ENCODE results near the gene MAP6D1.
"Not testable (repeated sequence)": the region's sequence is repeated elsewhere in the genome, so short reads cannot be mapped to it uniquely, and the experiment has no call there.

MAP6D1 gene

DNA sequence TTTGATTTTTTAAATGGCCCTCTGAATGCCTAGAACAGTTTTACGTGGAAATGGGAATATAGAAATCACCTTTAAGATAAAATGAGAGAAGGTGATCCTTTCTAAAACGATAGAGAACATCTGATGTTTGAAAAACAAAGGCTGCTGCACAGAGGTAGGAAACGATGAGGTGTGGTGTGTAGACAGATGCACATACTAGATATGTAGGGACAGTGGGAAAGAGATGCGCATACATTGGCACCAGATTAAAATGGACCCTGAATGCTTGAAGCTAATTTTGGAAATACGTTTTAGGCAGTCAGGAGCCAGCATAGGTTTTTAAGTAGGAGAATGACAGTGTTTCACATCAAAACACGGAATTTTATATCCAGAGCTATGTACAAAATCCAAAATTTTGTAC lies 29.0 kb downstream of the MAP6D1 start:
- DNase-seq: no peak

DNA sequence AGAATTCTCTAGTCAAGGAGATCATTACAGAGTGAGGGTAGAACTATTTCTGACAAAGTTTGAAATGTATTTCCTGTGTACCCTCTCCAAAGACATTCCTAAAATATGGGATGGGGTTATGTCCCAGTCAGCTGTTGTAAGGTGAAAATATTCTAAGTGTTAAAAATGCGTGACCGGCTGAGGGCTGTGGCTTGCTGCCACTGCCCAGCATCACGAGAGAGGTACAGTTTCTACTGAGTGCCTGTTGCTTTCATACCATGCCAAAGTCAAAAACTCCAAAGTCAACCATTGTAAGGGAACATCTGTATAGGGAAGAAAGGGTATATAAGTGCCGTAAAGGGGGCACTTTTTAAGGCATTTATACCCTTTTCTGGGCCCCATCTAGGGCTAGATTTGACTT lies 30.9 kb downstream of the MAP6D1 start:
- DNase-seq: no peak

DNA sequence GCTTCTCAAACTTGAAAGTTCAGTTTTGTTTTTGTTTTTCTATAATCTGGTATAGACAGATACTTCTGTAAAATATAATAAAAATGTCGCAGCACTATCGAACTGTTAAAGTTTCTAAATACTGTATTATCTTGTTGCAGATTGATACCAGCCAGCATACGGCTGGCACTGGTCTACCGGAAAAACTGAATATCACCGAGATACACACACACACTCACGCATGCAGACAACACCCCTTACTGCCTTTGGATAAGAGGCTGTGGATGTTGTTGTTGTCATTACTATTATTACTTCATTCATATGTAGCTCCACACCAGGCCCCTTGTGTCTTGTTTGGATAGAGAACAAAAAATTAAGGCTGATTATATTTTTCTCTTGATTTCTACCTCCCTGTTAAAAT lies 32.4 kb downstream of the MAP6D1 start:
- no peak for DNase-seq

DNA sequence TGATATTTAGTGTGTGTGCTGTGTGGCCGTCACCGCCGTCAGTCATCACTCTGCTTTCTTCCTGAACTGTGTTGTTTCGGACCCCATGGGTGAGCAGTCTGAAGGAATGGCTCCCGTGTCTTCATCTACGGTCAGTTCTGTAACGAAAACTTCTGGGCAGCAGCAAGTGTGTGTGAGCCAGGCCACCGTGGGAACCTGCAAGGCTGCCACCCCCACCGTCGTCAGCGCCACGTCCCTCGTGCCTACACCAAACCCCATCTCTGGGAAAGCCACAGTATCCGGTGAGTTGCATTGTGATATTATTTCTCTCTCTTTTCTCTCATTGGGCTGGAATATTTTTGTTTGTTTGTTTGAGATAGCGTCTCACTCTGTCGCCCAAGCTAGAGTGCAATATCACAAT lies 34.7 kb downstream of the MAP6D1 start:
- no peak for DNase-seq

DNA sequence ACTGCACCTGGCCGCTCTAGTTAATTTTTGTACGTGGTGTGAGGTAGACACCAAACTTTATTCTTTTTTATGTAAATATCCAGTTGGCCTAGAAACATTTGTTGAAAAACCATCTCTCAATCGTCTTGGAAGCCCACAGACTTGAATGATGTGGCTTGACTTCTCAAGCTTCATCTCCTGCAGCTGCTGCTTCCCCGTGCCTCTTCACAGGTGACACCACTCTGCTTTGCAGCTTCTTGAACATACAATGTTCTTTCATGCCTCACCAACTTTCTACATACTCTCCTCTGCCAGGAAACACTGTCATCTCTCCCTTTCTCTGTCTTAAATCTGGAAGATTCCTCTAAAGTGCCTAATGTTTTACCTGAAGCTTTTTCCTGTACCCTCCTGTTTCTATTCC lies 35.6 kb downstream of the MAP6D1 start:
- DNase-seq: no peak

DNA sequence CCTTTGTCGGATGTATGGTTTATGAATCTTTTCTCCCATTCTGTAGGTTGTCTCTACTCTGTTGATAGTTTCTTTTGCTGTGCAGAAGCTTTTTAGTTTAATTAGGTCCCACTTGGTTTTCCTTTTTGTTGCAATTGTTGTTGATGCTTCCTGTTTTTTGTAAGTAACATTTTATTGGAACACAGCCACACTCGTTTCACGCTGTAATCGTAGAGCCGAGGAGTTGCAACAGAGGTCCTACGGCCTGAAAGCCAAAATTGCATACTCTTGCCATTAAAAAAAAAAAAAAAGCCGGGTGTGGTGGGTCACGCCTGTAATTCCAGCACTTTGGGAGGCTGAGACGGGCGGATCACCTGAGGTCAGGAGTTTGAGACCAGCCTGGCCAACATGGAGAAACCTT lies 40.9 kb downstream of the MAP6D1 start:
- DNase-seq: not testable (repeated sequence)

DNA sequence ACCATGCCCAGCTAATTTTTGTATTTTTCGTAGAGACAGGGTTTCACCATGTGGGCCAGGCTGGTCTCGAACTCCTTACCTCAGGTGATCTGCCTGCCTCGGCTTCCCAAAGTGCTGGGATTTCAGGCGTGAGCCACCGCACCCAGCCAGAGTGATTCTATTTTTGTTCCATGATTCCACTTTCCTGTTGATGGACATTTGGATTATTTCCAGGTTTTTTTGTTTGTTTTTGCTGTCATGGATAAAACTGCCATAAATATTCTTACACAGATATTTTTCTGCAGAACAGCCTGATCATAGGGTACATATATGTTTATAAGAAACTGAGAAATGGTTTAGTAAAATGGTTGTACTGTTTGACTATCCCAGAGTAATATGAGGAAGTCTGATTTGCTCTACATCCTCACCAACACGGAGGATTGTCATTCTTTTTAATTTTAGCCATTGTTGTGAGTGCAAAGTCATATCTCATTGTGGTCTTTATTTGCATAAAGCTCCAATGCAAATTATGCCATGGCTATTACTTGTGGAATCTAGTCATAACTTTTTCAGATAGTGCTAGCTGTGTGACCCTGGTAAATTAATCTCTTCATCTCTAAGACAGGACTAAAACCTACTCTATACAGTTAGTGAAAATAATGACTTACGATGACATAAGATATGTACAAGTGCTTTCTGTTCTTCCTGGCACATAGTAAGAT lies 42.7 kb downstream of the MAP6D1 start:
- DNase-seq: no peak

DNA sequence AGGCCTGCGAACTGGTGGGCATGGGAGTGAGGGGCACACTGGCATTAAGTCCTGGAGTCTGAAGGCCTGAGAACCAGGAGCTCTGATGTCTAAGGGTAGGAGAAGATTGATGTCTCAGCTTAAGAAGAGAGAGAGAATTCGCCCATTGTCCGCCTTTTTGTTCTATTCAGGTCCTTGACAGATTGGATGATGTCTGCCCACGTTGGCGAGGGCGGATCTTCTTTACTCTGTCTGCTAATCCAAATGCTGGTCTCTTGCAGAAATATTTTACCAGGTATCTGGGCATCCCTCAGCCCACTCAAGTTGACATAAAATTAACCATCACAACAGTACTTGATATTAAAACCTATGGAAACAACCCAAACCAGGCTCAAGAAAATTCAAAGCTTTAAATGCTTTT lies 44.1 kb downstream of the MAP6D1 start:
- DNase-seq: no peak

DNA sequence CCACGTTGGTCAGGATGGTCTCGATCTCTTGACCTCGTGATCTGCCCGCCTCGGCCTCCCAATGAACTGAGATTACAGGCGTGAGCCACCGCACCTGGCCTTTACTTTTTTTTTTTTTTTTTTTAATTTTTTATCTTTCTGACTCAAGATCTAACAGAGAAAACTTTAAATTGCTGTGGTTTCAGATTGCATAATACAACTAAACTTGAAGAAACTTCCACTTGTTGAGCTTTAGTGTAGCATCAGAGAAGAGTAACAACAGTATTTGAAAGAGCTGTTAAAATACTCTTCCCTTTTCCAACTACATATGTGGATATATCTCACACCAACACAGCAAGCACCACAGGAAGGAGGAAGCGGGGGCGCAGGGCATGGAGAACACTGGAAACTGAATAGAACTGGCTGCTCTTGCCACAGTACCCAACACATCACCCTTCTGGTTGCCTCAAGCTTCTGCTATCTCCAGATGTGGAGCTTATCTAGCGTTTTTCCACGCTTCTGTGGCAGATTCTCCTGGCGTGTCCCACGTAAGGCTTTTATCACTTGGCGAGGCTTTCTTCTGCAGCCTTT lies 45.4 kb downstream of the MAP6D1 start:
- DNase-seq: no peak

DNA sequence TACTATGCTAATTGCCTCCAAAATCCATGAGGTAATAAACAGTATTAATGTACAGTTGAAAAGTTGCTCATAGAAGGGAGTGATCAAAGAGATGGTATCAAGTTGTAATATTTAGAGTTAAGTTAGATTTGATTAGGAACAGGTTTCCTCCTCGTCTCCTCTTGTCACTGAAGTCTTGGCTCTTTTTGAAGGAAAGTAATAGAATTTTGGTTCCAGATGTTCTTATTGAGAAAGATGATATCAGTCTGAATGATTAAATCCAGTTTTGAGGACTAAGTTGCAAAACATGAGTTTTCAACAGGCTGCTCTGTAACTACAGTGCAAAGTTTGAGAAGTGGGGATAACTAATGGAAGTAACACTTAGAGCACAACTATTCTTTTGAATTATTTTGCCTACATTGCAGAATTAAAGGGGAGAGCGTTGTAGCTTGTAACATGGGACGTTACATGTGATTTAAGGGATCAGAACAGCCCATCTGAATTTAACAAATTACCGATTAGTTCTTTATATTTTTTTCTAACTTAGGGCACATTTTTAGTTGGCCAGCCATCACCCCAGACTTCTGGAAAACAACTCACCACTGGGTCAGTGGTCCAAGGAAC lies 48.3 kb downstream of the MAP6D1 start:
- DNase-seq: no peak

DNA sequence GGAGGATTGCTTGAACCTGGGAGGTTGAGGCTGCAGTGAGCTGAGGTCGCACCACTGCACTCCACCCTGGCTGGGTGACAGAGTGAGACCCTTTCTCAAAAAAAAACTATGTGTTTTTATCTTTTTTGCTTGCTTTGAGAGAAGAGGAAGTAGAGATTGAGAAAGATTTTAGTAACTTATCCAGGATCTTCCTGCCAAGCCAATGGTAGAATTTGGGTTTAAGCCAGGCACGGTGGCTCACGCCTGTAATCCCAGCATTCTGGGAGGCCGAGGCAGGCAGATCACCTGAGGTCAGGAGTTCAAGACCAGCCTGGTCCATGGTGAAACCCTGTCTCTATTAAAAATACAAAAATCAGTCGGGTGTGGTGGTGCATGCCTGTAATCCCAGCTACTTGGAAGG lies 48.9 kb downstream of the MAP6D1 start:
- DNase-seq: not testable (repeated sequence)

DNA sequence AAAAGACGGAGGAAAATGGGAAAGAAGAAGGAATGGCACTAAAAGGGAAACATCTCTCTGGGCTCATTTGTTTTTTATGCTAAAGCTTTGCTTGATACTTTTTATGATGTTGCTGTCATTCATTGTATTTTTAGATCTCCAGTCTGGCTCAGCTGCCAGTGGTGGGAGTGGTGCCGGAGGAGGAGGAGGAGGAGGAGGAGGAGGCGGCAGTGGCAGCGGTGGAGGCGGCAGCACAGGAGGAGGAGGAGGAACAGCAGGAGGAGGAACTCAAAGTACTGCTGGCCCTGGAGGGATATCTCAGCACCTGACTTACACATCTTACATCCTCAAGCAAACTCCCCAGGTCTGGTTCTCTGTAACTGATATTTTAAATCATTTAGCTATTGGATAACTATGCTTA lies 49.6 kb downstream of the MAP6D1 start:
- DNase-seq: no peak

DNA sequence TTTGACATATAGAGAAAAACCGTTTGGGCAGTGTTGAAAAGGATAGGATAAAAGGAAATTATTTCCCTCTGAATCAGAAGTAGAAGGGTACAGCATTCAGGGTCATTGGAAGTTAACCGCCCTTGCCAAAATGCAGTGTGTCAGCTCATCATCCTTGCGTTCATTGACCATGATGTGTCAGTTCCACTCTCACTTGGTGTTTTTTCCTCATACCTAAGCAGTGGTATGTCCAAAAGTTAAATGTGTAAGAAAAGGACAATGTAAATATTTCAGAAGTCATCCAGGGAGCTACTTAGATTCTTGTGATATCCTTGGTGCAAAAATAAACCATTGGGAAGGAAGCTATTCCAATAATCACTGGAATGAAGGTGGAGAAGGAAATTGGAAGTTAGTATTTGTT lies 50.7 kb downstream of the MAP6D1 start:
- no peak for DNase-seq

DNA sequence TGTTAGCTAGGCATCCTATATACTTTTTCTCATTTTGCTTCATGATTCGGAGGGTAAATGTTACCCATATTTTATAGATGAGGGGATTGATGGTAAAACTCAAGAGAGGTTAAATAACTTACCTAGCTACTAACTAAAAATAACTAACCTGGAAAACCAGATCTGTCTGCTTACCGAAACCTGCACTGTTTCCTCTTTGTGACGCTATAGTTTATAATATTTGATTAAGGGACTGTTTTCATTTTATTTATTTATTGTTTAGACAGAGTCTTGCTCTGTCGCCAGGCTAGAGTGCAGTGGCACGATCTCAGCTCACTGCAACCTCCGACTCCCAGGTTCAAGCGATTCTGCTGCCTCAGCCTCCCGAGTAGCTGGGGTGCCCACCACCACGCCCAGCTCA lies 55.9 kb downstream of the MAP6D1 start:
- DNase-seq: no peak

DNA sequence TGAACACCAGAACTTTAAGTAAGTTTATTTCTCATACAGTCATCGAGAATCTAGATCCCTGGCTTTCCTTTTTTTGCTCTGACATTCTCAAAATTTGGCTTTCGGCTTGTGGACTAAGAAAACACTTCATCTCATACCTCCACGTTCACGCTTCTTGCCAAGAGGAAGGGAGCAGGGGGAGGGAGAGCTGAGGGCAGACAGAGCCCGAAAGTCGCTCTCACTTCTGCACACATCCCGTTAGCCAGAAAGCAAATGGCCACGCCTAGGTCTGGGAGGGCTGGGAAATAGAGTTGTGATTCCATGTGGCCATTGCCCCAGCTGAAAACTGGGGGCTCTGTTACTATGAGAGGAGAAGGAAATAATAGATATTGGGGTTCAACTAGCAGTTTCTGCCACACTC lies 57.3 kb downstream of the MAP6D1 start:
- DNase-seq: no peak

DNA sequence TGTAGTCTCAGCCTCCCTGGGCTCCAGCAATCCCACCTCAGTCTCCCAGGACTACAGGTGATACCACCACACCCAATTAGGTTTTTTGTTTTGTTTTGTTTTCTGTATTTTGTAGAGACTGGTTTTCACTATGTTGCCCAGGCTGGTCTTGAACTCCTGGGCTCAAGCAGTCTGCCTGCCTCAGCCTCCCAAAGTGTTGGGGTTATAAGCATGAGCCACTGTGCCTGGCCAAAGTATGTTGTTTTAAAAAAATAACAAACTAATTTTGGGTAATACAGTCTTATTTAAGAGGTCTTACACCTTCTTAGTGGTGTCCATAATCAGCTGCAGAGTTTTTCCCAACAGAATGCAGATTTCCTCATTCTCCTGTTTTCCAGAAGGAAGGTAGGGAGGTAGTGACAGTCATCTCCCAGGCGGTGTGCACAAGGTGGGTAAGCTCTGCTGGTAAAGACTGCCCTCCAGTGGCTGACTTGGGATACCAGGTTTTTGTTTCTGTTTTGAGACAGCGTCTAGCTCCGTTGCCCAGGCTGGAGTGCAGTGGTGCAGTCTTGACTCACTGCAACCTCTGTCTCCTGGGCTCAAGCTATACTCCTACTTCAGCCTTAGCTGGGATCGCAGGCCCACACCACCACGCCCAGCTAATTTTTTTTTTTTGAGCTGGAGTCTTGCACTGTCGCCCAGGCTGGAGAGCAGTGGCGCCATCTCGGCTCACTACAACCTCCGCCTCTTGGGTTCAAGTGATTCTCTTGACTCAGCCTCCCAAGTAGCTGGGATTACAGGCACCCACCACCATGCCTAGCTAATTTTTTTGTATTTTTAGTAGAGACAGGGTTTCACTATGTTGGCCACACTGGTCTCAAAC lies 58.4 kb downstream of the MAP6D1 start:
- peak; percentile 79 for DNase-seq

DNA sequence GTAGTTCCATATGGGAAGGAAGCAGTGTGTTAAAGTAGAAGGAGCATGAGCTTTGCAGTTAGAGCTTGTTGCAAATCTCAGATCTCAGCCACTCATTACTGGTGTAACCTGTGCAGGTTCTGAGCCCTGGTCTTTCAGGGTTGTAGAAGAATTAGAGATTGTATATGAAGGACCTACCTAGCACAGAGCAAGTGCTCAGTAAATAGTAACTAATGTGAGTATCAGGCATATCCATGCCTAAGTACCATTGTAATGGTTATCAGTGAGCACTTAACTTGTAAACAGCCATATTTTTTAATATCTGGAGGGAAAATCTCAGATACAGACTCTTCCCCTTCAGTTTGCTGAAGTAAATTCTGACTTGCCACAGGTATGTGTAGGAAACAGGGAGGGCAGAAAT lies 59.3 kb downstream of the MAP6D1 start:
- DNase-seq: no peak

Measured in NCI-H774 (cell line).